A549 (cell line): ENCODE measurements around the gene PDS5B. TPM values are rescaled to one million over a fixed set of nuclear protein-coding genes. Genes with fewer than 3 reads are reported as not detected.

Experiments used
- ATAC-seq, 2 experiments: fragments of 200-7000 bp in 1 of 2; fragments of >200 bp in 1 of 2; cut with Nextera tagmentation in 1 of 2; cut with Tn5 transposase in 1 of 2; 3 replicates each; pipeline versions ENCODE4 v1.8.0 to v1.9.1; 2018 to 2020; ENCODE audit warnings: mild to moderate bottlenecking in 1 of 2, moderate library complexity in 1 of 2
- CTCF ChIA-PET: fragments of 300-600 bp; sonication (Branson Sonifier 250); formaldehyde crosslinking; extraction: SDS; loops from one replicate; lab custom pipeline; 2021; ENCODE audit warnings: antibody characterized with exemption, inconsistent platforms; lab: Yijun Ruan, JAX
- POLR2A ChIA-PET: fragments of 350-600 bp; formaldehyde crosslinking; extraction: SDS; loops from one replicate; lab custom pipeline; 2021; ENCODE audit warnings: antibody characterized with exemption, inconsistent platforms; lab: Yijun Ruan, JAX
- DNase-seq, 2 experiments: peaks; one replicate each; pipeline versions ENCODE4 v3.0.0 to v3.0.0-alpha.2; 2011 to 2016; ENCODE audit warnings: low read depth in 1 of 2, low spot score in 1 of 2
- FAIRE-seq: peaks from 2 replicates; lab custom pipeline; 2011; peaks lifted over from hg19 to GRCh38; lab: Jason Lieb, UNC
- H3K27ac ChIP-seq, 2 experiments: fragments of >200 bp; sonication (Bioruptor Twin); formaldehyde crosslinking; 3 replicates each; pipeline ENCODE4 v1.5.1; 2016 to 2017
- H3K4me1 ChIP-seq: fragments of >200 bp; sonication (Bioruptor Twin); formaldehyde crosslinking; 3 replicates; pipeline ENCODE4 v1.6.1; 2016
- H3K4me2 ChIP-seq: fragments of >200 bp; sonication (Bioruptor Twin); formaldehyde crosslinking; 3 replicates; pipeline ENCODE4 v1.6.1; 2016
- H3K4me3 ChIP-seq: fragments of >200 bp; sonication (Bioruptor Twin); formaldehyde crosslinking; 3 replicates; pipeline ENCODE4 v1.5.1; 2016
- H3K9me3 ChIP-seq: fragments of >200 bp; sonication (Bioruptor Twin); formaldehyde crosslinking; 3 replicates; pipeline ENCODE4 v1.6.1; 2016
- EHF ChIP-seq: fragments of 250-450 bp; sonication (Bioruptor Pico); IDR thresholded peaks from 2 replicates; pipeline ENCODE4 v1.5.0; 2020; ENCODE audit warnings: mild to moderate bottlenecking
- EP300 ChIP-seq, 2 experiments: fragments of >200 bp; sonication (Bioruptor Twin); formaldehyde crosslinking; IDR thresholded peaks; 2 replicates in 1 of 2; 3 replicates in 1 of 2; pipeline ENCODE4 v1.6.1; 2016 to 2017
- ESRRA ChIP-seq: fragments of 150-350 bp; IDR thresholded peaks from 2 replicates; pipeline ENCODE4 v1.6.1; 2014; ENCODE audit warnings: mild to moderate bottlenecking, low read length, borderline replicate concordance
- HOXB5 ChIP-seq: fragments of 250-450 bp; sonication (Bioruptor Pico); IDR thresholded peaks from 2 replicates; pipeline ENCODE4 v1.5.0; 2020; ENCODE audit warnings: mild to moderate bottlenecking, moderate library complexity
- JUN ChIP-seq, 2 experiments: fragments of >200 bp; sonication (Bioruptor Twin); formaldehyde crosslinking; IDR thresholded peaks; 2 replicates in 1 of 2; 3 replicates in 1 of 2; pipeline ENCODE4 v1.6.1; 2016 to 2017
- KDM5A ChIP-seq: fragments of 200-600 bp; sonication (generic); IDR thresholded peaks from 2 replicates; pipeline ENCODE4 v1.6.1; 2016; ENCODE audit warnings: antibody characterized with exemption, mild to moderate bottlenecking
- PHF8 ChIP-seq: fragments of 200-600 bp; sonication (generic); IDR thresholded peaks from 2 replicates; pipeline ENCODE4 v1.6.1; 2016; ENCODE audit warnings: low read depth, mild to moderate bottlenecking, antibody characterized with exemption, moderate library complexity, borderline replicate concordance
- POLR2A ChIP-seq: IDR thresholded peaks from 2 replicates; pipeline ENCODE4 v1.6.1; 2012; ENCODE audit warnings: mild to moderate bottlenecking, low read length
- SMC3 ChIP-seq: fragments of >200 bp; sonication (Bioruptor Twin); formaldehyde crosslinking; IDR thresholded peaks from 3 replicates; pipeline ENCODE4 v1.6.1; 2018; ENCODE audit warnings: inconsistent platforms
- SREBF2 ChIP-seq: fragments of 450-650 bp; IDR thresholded peaks from 2 replicates; pipeline ENCODE4 v1.6.1; 2014; ENCODE audit warnings: mild to moderate bottlenecking, moderate library complexity
- ZNF302 ChIP-seq: fragments of 250-450 bp; sonication (Bioruptor Pico); IDR thresholded peaks from 2 replicates; pipeline ENCODE4 v1.9.0; 2021; ENCODE audit warnings: inconsistent platforms, mild to moderate bottlenecking, moderate library complexity
- ZSCAN20 ChIP-seq: fragments of 250-450 bp; sonication (Bioruptor Pico); IDR thresholded peaks from 2 replicates; pipeline ENCODE4 v1.8.0; 2022; ENCODE audit warnings: mild to moderate bottlenecking, moderate library complexity
- polyA plus RNA-seq, 4 experiments: library from polyadenylated mRNA; depleted of rRNA in 3 of 4; stranded (reverse); fragments of >200 nt; fragmentation: RNase III in 1 of 4; extraction: RNeasy Plus Mini Kit Qiagen cat#74134 plus additional on column Dnase treatment in 1 of 4; gene quantifications; 2 replicates in 3 of 4; 3 replicates in 1 of 4; pipeline ENCODE4 v1.2.3, GENCODE V29; 2011 to 2017
- TF ChIP-seq, protein P1 (sequence below): IDR thresholded peaks from 2 replicates; pipeline ENCODE4 v1.6.1; 2012
- TF ChIP-seq, protein P2 (sequence below): fragments of >200 bp; sonication (Bioruptor Twin); formaldehyde crosslinking; IDR thresholded peaks from 3 replicates; pipeline ENCODE4 v1.6.1; 2016
- TF ChIP-seq, protein P3 (sequence below): IDR thresholded peaks from 2 replicates; pipeline ENCODE4 v1.6.1; 2012
- TF ChIP-seq, protein P4 (sequence below): fragments of 200-600 bp; sonication (generic); IDR thresholded peaks from 2 replicates; pipeline ENCODE4 v1.6.1; 2016; ENCODE audit warnings: antibody characterized with exemption, mild to moderate bottlenecking, moderate library complexity
- TF ChIP-seq, protein P5 (sequence below): fragments of 150-350 bp; IDR thresholded peaks from 2 replicates; pipeline ENCODE4 v1.6.1; 2014; ENCODE audit warnings: low read depth, mild to moderate bottlenecking, low read length
- TF ChIP-seq, protein P6 (sequence below): fragments of >200 bp; sonication (Bioruptor Twin); formaldehyde crosslinking; IDR thresholded peaks from 3 replicates; pipeline ENCODE4 v1.5.1; 2016
- TF ChIP-seq, protein P7 (sequence below): fragments of >200 bp; sonication (Bioruptor Twin); formaldehyde crosslinking; IDR thresholded peaks from 2 replicates; pipeline ENCODE4 v1.6.1; 2016
- TF ChIP-seq, protein P8 (sequence below): fragments of 250-450 bp; sonication (Bioruptor Pico); IDR thresholded peaks from 2 replicates; pipeline ENCODE4 v1.5.0; 2020; ENCODE audit warnings: low read depth, mild to moderate bottlenecking, moderate library complexity

Gene PDS5B
- polyA plus RNA-seq, 2 of the 4 experiments (the other 2 are of a cell fraction) = 10.6 to 16.0 TPM

DNA sequence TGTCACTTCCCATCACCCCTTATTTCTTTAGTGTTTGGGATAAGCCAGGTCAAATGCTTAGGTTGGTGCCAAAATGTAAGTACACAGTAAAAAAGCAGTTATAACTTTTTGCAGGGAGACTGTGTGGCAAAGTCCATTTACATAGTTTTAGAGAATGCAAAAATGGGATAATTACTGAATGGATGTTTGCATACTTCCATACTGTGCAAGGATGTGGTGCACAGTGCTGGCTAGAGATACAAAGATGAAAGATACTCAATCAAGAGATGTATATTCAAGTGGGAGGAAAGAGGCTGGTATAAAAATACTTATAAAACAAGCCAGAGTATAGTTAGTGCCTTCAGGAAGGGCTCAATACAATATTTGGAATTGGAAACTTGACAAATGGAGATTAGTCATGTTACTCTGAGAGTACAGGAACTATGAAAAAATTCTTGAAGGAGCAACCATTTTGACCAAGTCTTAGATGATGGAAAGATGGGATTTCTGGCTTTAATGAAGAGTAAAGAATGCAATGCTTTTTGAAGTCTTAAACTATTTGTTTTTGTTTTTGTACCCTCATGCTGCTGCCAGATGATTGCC is 8.0 kb downstream of the PDS5B start:
- TF ChIP-seq KDM5A = no peak
- TF ChIP-seq, protein P1, sequence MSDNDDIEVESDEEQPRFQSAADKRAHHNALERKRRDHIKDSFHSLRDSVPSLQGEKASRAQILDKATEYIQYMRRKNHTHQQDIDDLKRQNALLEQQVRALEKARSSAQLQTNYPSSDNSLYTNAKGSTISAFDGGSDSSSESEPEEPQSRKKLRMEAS = no peak
- no peak for TF ChIP-seq SMC3
- TF ChIP-seq EP300 (IDR thresholded peaks at IDR 0.05) = no peak
- TF ChIP-seq SREBF2 = no peak
- TF ChIP-seq, protein P2, sequence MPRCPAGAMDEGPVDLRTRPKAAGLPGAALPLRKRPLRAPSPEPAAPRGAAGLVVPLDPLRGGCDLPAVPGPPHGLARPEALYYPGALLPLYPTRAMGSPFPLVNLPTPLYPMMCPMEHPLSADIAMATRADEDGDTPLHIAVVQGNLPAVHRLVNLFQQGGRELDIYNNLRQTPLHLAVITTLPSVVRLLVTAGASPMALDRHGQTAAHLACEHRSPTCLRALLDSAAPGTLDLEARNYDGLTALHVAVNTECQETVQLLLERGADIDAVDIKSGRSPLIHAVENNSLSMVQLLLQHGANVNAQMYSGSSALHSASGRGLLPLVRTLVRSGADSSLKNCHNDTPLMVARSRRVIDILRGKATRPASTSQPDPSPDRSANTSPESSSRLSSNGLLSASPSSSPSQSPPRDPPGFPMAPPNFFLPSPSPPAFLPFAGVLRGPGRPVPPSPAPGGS = no peak
- TF ChIP-seq, protein P3, sequence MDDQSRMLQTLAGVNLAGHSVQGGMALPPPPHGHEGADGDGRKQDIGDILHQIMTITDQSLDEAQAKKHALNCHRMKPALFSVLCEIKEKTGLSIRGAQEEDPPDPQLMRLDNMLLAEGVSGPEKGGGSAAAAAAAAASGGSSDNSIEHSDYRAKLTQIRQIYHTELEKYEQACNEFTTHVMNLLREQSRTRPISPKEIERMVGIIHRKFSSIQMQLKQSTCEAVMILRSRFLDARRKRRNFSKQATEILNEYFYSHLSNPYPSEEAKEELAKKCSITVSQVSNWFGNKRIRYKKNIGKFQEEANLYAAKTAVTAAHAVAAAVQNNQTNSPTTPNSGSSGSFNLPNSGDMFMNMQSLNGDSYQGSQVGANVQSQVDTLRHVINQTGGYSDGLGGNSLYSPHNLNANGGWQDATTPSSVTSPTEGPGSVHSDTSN = no peak
- no peak for TF ChIP-seq PHF8
- TF ChIP-seq, protein P4, sequence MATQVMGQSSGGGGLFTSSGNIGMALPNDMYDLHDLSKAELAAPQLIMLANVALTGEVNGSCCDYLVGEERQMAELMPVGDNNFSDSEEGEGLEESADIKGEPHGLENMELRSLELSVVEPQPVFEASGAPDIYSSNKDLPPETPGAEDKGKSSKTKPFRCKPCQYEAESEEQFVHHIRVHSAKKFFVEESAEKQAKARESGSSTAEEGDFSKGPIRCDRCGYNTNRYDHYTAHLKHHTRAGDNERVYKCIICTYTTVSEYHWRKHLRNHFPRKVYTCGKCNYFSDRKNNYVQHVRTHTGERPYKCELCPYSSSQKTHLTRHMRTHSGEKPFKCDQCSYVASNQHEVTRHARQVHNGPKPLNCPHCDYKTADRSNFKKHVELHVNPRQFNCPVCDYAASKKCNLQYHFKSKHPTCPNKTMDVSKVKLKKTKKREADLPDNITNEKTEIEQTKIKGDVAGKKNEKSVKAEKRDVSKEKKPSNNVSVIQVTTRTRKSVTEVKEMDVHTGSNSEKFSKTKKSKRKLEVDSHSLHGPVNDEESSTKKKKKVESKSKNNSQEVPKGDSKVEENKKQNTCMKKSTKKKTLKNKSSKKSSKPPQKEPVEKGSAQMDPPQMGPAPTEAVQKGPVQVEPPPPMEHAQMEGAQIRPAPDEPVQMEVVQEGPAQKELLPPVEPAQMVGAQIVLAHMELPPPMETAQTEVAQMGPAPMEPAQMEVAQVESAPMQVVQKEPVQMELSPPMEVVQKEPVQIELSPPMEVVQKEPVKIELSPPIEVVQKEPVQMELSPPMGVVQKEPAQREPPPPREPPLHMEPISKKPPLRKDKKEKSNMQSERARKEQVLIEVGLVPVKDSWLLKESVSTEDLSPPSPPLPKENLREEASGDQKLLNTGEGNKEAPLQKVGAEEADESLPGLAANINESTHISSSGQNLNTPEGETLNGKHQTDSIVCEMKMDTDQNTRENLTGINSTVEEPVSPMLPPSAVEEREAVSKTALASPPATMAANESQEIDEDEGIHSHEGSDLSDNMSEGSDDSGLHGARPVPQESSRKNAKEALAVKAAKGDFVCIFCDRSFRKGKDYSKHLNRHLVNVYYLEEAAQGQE = no peak
- no peak for TF ChIP-seq JUN (IDR thresholded peaks at IDR 0.05)
- TF ChIP-seq EHF (CRISPR knock-in tag) = no peak
- no peak for TF ChIP-seq POLR2A
- TF ChIP-seq, protein P5, sequence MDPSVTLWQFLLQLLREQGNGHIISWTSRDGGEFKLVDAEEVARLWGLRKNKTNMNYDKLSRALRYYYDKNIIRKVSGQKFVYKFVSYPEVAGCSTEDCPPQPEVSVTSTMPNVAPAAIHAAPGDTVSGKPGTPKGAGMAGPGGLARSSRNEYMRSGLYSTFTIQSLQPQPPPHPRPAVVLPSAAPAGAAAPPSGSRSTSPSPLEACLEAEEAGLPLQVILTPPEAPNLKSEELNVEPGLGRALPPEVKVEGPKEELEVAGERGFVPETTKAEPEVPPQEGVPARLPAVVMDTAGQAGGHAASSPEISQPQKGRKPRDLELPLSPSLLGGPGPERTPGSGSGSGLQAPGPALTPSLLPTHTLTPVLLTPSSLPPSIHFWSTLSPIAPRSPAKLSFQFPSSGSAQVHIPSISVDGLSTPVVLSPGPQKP = no peak
- no peak for TF ChIP-seq HOXB5 (CRISPR knock-in tag)
- no peak for TF ChIP-seq ZSCAN20 (CRISPR knock-in tag)
- TF ChIP-seq, protein P6, sequence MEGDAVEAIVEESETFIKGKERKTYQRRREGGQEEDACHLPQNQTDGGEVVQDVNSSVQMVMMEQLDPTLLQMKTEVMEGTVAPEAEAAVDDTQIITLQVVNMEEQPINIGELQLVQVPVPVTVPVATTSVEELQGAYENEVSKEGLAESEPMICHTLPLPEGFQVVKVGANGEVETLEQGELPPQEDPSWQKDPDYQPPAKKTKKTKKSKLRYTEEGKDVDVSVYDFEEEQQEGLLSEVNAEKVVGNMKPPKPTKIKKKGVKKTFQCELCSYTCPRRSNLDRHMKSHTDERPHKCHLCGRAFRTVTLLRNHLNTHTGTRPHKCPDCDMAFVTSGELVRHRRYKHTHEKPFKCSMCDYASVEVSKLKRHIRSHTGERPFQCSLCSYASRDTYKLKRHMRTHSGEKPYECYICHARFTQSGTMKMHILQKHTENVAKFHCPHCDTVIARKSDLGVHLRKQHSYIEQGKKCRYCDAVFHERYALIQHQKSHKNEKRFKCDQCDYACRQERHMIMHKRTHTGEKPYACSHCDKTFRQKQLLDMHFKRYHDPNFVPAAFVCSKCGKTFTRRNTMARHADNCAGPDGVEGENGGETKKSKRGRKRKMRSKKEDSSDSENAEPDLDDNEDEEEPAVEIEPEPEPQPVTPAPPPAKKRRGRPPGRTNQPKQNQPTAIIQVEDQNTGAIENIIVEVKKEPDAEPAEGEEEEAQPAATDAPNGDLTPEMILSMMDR = no peak
- no peak for TF ChIP-seq ZNF302 (CRISPR knock-in tag)
- TF ChIP-seq ESRRA = no peak
- TF ChIP-seq, protein P7, sequence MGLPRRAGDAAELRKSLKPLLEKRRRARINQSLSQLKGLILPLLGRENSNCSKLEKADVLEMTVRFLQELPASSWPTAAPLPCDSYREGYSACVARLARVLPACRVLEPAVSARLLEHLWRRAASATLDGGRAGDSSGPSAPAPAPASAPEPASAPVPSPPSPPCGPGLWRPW = no peak
- TF ChIP-seq, protein P8, sequence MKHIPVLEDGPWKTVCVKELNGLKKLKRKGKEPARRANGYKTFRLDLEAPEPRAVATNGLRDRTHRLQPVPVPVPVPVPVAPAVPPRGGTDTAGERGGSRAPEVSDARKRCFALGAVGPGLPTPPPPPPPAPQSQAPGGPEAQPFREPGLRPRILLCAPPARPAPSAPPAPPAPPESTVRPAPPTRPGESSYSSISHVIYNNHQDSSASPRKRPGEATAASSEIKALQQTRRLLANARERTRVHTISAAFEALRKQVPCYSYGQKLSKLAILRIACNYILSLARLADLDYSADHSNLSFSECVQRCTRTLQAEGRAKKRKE (CRISPR knock-in tag) = no peak
- ATAC-seq = no peak
- no peak overlapping the region for H3K4me2 ChIP-seq

More for the DNA sequence above, 8.0 kb downstream of the PDS5B start:
- DNase-seq (no peak), FAIRE-seq (no peak)
- Histone ChIP-seq H3K27ac (no peak overlapping the region), H3K9me3 (no peaks in the 10 kb centered on the region), H3K4me1 (no peaks in the 10 kb centered on the region; the same call in 2 of the 3 replicates), H3K4me3 (no peak overlapping the region)
- ChIA-PET POLR2A (no interaction called here), CTCF (no interaction called here)
